ENCODE measurements around the gene ZNF714.
"Not testable (repeated sequence)": the region's sequence is repeated elsewhere in the genome, so short reads cannot be mapped to it uniquely, and the experiment has no call there.

Gene ZNF714

DNA sequence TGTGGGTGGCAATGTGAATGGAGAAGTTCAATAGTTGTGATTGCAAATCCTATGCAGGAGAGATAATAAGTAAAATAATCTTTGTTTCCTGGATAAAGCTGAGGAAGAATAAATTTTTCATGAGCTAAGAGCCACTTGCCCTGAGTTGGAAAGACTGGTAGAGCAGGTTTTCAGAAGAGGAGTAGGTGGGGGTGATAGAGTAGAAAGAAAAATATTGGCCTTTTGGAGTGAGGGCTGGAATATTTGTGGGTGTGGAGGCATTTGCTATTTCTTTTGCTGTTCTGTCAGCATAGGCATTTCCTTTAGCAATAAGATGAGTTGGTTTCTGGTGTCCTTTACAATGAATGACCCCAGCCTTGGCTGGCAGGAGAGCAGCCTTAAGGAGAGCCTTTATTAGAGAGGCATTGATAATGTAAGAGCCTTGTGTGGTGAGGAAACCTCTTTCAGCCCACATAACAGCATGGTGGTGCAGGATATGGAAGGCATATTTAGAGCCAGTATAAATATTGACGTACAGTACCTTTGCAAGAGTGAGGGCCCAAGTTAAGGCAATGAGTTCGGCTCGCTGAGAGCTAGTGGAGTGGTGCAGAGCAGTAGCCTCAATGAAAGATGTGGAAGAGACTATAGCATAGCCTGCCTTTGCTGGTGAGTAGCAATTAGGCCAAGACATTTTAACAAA is 48.2 kb downstream of the ZNF714 start:
- TF ChIP-seq, protein P1, sequence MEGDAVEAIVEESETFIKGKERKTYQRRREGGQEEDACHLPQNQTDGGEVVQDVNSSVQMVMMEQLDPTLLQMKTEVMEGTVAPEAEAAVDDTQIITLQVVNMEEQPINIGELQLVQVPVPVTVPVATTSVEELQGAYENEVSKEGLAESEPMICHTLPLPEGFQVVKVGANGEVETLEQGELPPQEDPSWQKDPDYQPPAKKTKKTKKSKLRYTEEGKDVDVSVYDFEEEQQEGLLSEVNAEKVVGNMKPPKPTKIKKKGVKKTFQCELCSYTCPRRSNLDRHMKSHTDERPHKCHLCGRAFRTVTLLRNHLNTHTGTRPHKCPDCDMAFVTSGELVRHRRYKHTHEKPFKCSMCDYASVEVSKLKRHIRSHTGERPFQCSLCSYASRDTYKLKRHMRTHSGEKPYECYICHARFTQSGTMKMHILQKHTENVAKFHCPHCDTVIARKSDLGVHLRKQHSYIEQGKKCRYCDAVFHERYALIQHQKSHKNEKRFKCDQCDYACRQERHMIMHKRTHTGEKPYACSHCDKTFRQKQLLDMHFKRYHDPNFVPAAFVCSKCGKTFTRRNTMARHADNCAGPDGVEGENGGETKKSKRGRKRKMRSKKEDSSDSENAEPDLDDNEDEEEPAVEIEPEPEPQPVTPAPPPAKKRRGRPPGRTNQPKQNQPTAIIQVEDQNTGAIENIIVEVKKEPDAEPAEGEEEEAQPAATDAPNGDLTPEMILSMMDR (IDR thresholded peaks at IDR 0.05), result no peak
- TF ChIP-seq ZFX (IDR thresholded peaks at IDR 0.05; ENCODE audit: borderline replicate concordance), result no peak
- H3K27ac ChIP-seq, result no peak overlapping the region

DNA sequence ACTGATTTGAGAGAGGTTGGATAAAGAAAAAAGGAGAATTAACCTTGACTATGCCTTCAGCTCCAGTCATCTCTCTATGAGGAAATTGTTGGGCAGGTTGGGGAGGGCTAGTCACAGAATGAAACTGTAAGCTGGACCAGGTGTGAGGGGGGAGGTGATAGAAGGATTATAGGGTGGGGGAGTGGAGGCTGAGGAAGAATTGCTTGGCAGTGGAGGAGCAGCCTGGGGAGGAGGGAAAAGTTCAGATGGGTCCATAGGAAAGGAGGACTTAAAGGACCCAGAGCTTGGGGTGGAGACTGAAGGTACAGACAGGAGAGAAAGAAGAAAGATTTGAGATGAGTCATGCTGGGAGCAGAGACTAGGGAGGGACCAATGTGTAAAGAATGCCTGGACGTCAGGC is 51.6 kb downstream of the ZNF714 start:
- TF ChIP-seq, protein P1 (IDR thresholded peaks at IDR 0.05), result no peak
- TF ChIP-seq ZFX (IDR thresholded peaks at IDR 0.05; ENCODE audit: borderline replicate concordance), result no peak
- H3K27ac ChIP-seq, result no peak overlapping the region

DNA sequence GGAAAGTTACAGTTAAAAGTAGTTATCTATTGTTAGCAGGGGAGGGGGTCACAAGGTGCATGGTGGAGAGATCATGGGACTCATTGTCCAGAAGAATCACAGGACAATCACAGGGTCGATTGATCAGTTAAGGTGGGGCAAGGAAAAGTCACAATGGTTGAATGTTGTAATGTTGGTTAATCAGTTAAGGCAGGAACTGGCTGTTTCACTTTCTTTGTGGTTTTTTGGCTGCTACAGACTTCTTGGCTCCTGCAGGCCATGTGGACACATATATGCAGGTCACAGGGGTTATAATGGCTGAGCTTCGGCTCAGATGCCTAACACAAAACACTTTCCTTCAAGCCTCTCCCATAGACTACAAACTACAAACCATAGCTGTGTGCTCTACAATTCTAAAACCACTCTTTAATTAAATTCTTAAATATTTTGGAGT is 52.9 kb downstream of the ZNF714 start:
- no peak for TF ChIP-seq ZFX (IDR thresholded peaks at IDR 0.05; ENCODE audit: borderline replicate concordance)
- TF ChIP-seq, protein P1 (IDR thresholded peaks at IDR 0.05), result no peak

DNA sequence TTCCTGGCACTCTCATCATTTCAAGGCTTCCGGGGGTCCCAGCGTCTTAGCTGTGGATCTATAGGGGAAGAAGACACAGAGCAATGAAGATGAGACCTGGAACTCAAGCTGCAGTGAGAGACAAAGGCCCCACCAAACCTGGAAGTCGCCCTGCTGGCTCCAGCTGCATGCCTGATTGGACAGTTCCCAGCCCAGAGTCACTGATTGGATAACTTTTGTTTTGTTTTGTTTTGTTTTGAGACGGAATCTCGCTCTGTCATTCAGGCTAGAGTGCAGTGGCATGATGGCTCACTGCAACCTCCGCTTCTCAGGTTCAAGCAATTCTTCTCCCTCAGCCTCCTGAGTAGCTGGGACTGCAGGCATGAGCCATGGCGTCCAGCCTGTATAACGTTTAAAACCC is 53.4 kb downstream of the ZNF714 start:
- H3K27ac ChIP-seq, result no peak overlapping the region
- TF ChIP-seq ZFX (IDR thresholded peaks at IDR 0.05; ENCODE audit: borderline replicate concordance), result no peak
- TF ChIP-seq, protein P1 (IDR thresholded peaks at IDR 0.05), result no peak

More for the DNA sequence above, 52.9 kb downstream of the ZNF714 start:
- no peak overlapping the region for H3K27ac ChIP-seq

DNA sequence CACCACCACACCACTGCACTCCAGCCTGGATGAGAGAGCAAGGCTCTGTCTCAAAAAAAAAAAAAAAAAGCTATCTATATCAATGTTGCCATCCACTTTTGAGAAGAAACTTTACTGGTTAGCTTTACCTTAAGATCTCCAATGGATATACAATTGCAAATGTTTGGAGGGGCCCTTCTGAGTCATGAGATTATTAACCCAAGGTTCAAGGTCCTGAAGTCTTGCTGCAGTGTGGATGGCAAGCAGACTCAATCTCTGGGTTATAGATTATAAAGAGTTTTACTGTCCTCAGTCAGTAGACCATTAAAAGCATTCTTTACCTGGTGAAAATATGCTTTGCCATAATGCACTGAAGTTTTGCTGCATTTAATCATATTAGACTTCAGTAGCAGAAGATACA is 56.1 kb downstream of the ZNF714 start:
- TF ChIP-seq, protein P1 (IDR thresholded peaks at IDR 0.05), result no peak
- TF ChIP-seq ZFX (IDR thresholded peaks at IDR 0.05; ENCODE audit: borderline replicate concordance), result no peak

DNA sequence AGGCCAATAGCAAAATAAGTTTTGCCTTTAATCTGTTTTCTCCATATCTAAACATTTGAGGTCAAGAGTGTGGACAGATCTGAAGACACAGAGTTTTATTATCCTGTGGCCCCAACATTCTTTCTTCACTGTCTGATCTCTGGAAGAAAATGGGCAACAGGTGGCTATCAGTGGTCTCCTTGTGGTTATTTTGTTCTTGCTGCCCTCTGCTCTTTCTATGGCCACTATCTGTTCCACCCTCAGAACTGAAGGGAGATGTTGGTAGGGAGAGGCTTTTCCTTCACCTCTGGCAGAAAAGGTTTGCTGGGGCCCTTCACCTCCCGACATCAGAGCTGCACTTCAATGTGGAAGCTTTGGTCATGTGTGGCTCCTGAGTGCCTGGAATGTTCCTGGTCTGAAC is 59.0 kb downstream of the ZNF714 start:
- not testable (repeated sequence) for H3K27ac ChIP-seq

More for the DNA sequence above, 56.1 kb downstream of the ZNF714 start:
- H3K27ac ChIP-seq, result no peak overlapping the region

DNA sequence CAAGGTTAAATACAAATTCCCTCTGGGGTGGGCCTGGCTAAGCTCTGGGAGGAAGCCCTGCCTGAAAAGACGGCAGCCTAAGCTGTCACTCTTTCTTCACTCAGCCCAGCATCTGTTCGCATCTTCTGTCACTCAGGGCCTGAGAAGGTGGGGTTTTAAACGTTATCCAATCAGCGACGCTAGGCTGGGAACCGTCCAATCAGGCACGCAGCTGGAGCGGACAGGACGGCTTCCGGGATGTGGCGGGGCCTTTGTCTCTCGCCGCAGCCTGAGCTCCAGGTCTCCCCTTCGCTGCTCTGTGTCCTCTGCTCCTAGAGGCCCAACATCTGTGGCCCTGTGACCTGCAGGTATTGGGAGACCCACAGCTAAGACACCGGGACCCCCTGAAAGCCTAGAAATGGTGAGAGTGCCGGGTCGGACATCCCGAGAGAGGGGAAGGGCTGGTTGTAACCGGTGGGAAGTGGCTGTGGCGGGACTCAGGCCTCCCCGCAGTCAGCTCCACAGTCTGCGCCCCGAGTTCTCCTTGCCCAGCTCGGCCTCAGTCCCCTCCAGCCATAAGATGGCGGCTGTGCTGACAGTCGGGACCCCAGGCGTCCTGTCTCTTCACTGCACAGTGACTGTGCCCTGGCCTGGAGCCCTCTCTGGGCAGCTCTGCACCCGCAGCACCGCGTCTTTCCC is 59.9 kb downstream of the ZNF714 start, which contains the start of gene ZNF431:
ZNF431 (plus strand) TSS at position 254 of the 678 bp plus-strand sequence; CDS start at position 398, 144 bp downstream.
- peak within 1 kb of the TSS; percentile 55 for H3K27ac ChIP-seq

More for the DNA sequence above, 59.9 kb downstream of the ZNF714 start, which contains the start of gene ZNF431:
- no peak for TF ChIP-seq ZFX (IDR thresholded peaks at IDR 0.05; ENCODE audit: borderline replicate concordance)
- TF ChIP-seq, protein P1 (IDR thresholded peaks at IDR 0.05), result no peak

All from 22Rv1 (cell line).